MCF 10A (cell line): ENCODE data around the gene ATP5F1B. TPM values are rescaled to one million over a fixed set of nuclear protein-coding genes. Genes with fewer than 3 reads are reported as not detected.

Experiments used
- BruUV-seq: library from RNA; stranded (reverse); fragments of 400-500 nt; replicated peaks from 2 replicates; lab custom pipeline; 2021; lab: Mats Ljungman, UMichigan
- CTCF ChIA-PET: fragments of 300-600 bp; sonication (Branson Sonifier 250); formaldehyde crosslinking; extraction: SDS; loops from one replicate; lab custom pipeline; 2021; ENCODE audit warnings: antibody characterized with exemption, inconsistent platforms; lab: Yijun Ruan, JAX
- POLR2A ChIA-PET: fragments of 300-600, 350-650 bp; sonication (Branson Sonifier 250); formaldehyde crosslinking; extraction: SDS; loops from one replicate; lab custom pipeline; 2020; ENCODE audit warnings: antibody characterized with exemption, inconsistent platforms; lab: Yijun Ruan, JAX
- DNase-seq: peaks from one replicate; pipeline ENCODE4 v3.0.0-alpha.2; 2018; ENCODE audit not compliant: unreplicated experiment
- H3K27ac Mint-ChIP-seq: one replicate; pipeline ENCODE4 v1.8.0; 2022; ENCODE audit warnings: mild to moderate bottlenecking, low read depth, mixed read lengths; ENCODE audit not compliant: unreplicated experiment
- H3K27me3 Mint-ChIP-seq: one replicate; pipeline ENCODE4 v1.8.0; 2022; ENCODE audit warnings: mixed read lengths; ENCODE audit not compliant: insufficient read depth, unreplicated experiment
- H3K36me3 Mint-ChIP-seq: one replicate; pipeline ENCODE4 v1.8.0; 2022; ENCODE audit warnings: mild to moderate bottlenecking, moderate library complexity, mixed read lengths; ENCODE audit not compliant: insufficient read depth, unreplicated experiment
- H3K4me1 Mint-ChIP-seq: one replicate; pipeline ENCODE4 v1.8.0; 2022; ENCODE audit warnings: mixed read lengths; ENCODE audit not compliant: insufficient read depth, unreplicated experiment
- H3K4me3 Mint-ChIP-seq: one replicate; pipeline ENCODE4 v1.8.0; 2022; ENCODE audit warnings: mild to moderate bottlenecking, moderate library complexity, mixed read lengths; ENCODE audit not compliant: unreplicated experiment
- H3K9me3 Mint-ChIP-seq: one replicate; pipeline ENCODE4 v1.8.0; 2022; ENCODE audit warnings: mixed read lengths; ENCODE audit not compliant: unreplicated experiment
- intact Hi-C: fragments of 100-400 bp; cut with micrococcal nuclease; formaldehyde crosslinking; loops from 2 replicates; pipeline ENCODE4 v1.14.1; 2022
- total RNA-seq: library from RNA; stranded (reverse); gene quantifications from 2 replicates; pipeline ENCODE4 v1.2.3, GENCODE V29; 2022
- TF ChIP-seq, protein P1 (sequence below): fragments of 200-600 bp; IDR thresholded peaks from one replicate; pipeline ENCODE4 v1.8.0; 2022; ENCODE audit warnings: antibody characterized with exemption, mild to moderate bottlenecking; ENCODE audit not compliant: unreplicated experiment

The ATP5F1B gene
- total RNA-seq, 1 experiment from 2014 or later, result 909 TPM

DNA sequence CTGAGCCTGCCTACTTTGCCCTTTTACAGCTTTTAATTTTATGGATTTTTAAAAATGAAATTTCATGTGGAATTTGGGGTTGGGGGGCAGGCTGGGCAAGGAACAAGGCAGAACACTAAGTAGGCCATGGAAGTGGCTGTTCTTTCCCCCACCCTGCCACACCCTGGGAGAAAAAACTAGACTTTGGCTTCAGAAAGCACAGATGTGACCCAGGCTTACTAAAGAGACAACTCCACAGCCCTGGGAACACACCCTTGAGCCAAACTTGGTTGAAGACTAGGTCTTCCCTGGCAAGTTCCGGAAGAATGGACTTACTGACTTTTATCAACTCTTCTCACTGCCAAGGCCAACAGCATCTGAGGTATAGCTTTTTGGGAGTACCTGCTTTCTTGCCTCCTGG, 56.0 kb downstream of the ATP5F1B start:
- no peaks in the 10 kb centered on the region for H3K9me3 Mint-ChIP-seq
- POLR2A ChIA-PET, result interaction anchor here (0.7 to 2.0 kb wide), 5 partner anchors 9 to 471 kb away, joined by 3 to 5 read pairs (median 4); no protein-coding TSS in a partner anchor
- H3K36me3 Mint-ChIP-seq, result peaks cover 69% of the 10 kb centered on the region
- H3K4me3 Mint-ChIP-seq, result no peak overlapping the region
- intact Hi-C loops, result no loop called here
- CTCF ChIA-PET, result interaction anchor here (0.6 to 9.4 kb wide), 14 partner anchors 10 to 374 kb away, joined by 3 to 90 read pairs (median 4); no protein-coding TSS in a partner anchor
- TF ChIP-seq, protein P1, sequence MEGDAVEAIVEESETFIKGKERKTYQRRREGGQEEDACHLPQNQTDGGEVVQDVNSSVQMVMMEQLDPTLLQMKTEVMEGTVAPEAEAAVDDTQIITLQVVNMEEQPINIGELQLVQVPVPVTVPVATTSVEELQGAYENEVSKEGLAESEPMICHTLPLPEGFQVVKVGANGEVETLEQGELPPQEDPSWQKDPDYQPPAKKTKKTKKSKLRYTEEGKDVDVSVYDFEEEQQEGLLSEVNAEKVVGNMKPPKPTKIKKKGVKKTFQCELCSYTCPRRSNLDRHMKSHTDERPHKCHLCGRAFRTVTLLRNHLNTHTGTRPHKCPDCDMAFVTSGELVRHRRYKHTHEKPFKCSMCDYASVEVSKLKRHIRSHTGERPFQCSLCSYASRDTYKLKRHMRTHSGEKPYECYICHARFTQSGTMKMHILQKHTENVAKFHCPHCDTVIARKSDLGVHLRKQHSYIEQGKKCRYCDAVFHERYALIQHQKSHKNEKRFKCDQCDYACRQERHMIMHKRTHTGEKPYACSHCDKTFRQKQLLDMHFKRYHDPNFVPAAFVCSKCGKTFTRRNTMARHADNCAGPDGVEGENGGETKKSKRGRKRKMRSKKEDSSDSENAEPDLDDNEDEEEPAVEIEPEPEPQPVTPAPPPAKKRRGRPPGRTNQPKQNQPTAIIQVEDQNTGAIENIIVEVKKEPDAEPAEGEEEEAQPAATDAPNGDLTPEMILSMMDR, result no peak
- no TSS peak for BruUV-seq
- no peak overlapping the region for H3K27ac Mint-ChIP-seq
- H3K4me1 Mint-ChIP-seq, result peaks cover 10% of the 10 kb centered on the region
- no peaks in the 10 kb centered on the region for H3K27me3 Mint-ChIP-seq
- DNase-seq, result no peak

Other genes with a start within 250 kb of the ATP5F1B start
- gene TIMELESS, start 196.6 kb downstream of the ATP5F1B start, total RNA-seq, result 10.1 and 14.0 TPM in 2 replicates
- not detected in 2 replicates for gene MIP, start 191.3 kb downstream of the ATP5F1B start, total RNA-seq
- gene SPRYD4, start 177.4 kb downstream of the ATP5F1B start, total RNA-seq, result 3.5 and 3.9 TPM in 2 replicates
- gene GLS2, start 157.8 kb downstream of the ATP5F1B start, total RNA-seq, result 3.9 and 4.8 TPM in 2 replicates
- gene RBMS2, start 124.2 kb downstream of the ATP5F1B start, total RNA-seq, result 34.9 and 62.7 TPM in 2 replicates
- gene BAZ2A, start 15.7 kb downstream of the ATP5F1B start, total RNA-seq, result 87.3 and 101 TPM in 2 replicates
- 212 and 228 TPM in 2 replicates for gene PTGES3, start 42.3 kb upstream of the ATP5F1B start, total RNA-seq
- gene NACA, start 79.3 kb upstream of the ATP5F1B start, total RNA-seq, result 1,274 and 1,490 TPM in 2 replicates
- 3.5 and 7.8 TPM in 2 replicates for gene PRIM1, start 106.3 kb upstream of the ATP5F1B start, total RNA-seq
- 0.37 and 1.3 TPM in 2 replicates for gene HSD17B6, start 117.3 kb upstream of the ATP5F1B start, total RNA-seq